Spleen (tissue), 11 donors: ENCODE measurements around the gene PPP2R5D. TPM values are rescaled to one million over a fixed set of nuclear protein-coding genes. Genes with fewer than 3 reads are reported as not detected.

ENCODE experiments used
- DNase-seq: peaks from one replicate; pipeline ENCODE4 v3.0.0-alpha.2; 2020
- H3K27ac ChIP-seq, 8 donors: fragments of 200-600 bp; sonication (generic) in 7 of 8; 1 replicate in 4 of 8; 2 replicates in 4 of 8; pipeline versions ENCODE4 v1.5.0 to v1.8.0; 2016 to 2021; ENCODE audit warnings: inconsistent platforms in 4 of 8, mild to moderate bottlenecking in 4 of 8, moderate library complexity in 1 of 8
- H3K27me3 ChIP-seq, 7 donors: fragments of 200-600 bp; sonication (generic) in 6 of 7; replicated peaks in 1 of 7; 1 replicate in 4 of 7; 2 replicates in 3 of 7; pipeline versions ENCODE4 v1.5.0 to v1.8.0; 2016 to 2021; ENCODE audit warnings: inconsistent platforms in 3 of 7, mild to moderate bottlenecking in 1 of 7
- H3K36me3 ChIP-seq, 6 donors: fragments of 200-600 bp; sonication (generic) in 5 of 6; 1 replicate in 4 of 6; 2 replicates in 2 of 6; pipeline versions ENCODE4 v1.5.0 to v1.8.0; 2016 to 2021; ENCODE audit warnings: inconsistent platforms in 2 of 6
- H3K4me1 ChIP-seq, 6 donors: fragments of 200-600 bp; sonication (generic) in 5 of 6; 1 replicate in 3 of 6; 2 replicates in 3 of 6; pipeline versions ENCODE4 v1.5.0 to v1.8.0; 2016 to 2021; ENCODE audit warnings: inconsistent platforms in 3 of 6
- H3K4me3 ChIP-seq, 8 donors: fragments of 200-600 bp; sonication (generic) in 7 of 8; 1 replicate in 4 of 8; 2 replicates in 4 of 8; pipeline versions ENCODE4 v1.5.0 to v1.8.0; 2016 to 2021; ENCODE audit warnings: inconsistent platforms in 4 of 8, mild to moderate bottlenecking in 4 of 8, moderate library complexity in 2 of 8
- H3K9me3 ChIP-seq, 8 donors: fragments of 200-600 bp; sonication (generic) in 7 of 8; 1 replicate in 4 of 8; 2 replicates in 4 of 8; pipeline versions ENCODE4 v1.5.0 to v1.8.0; 2016 to 2021; ENCODE audit warnings: inconsistent platforms in 4 of 8
- POLR2A ChIP-seq, 3 donors: fragments of 450-650 bp; IDR thresholded peaks; one replicate each; pipeline ENCODE4 v1.5.1; 2017; ENCODE audit warnings: antibody characterized with exemption in 3 of 3, mild to moderate bottlenecking in 1 of 3
- POLR2AphosphoS5 ChIP-seq, 3 donors: sonication (generic); formaldehyde crosslinking; IDR thresholded peaks; one replicate each; pipeline ENCODE4 v1.5.1; 2017; ENCODE audit warnings: antibody characterized with exemption in 3 of 3
- WGBS, 5 donors: extraction: QIAGEN DNeasy Blood & Tissue Kit in 3 of 5; methylation state at CpG; one replicate each; pipeline versions ENCODE4 v1.1.5 to v1.1.7; 2013 to 2018; 5-methylcytosine and 5-hydroxymethylcytosine counted together
- intact Hi-C: fragments of 100-400 bp; cut with DNase I; formaldehyde crosslinking; loops from one replicate; pipeline ENCODE4 v1.15.0; 2023; ENCODE audit warnings: low total_unique reads
- polyA plus RNA-seq, 3 donors: library from polyadenylated mRNA; stranded (reverse); fragments of 200-250 nt; gene quantifications; one replicate each; pipeline ENCODE4 v1.2.1, GENCODE V29; 2013
- total RNA-seq, 7 donors: library from RNA; depleted of rRNA in 3 of 7; stranded (reverse); fragments of >200 nt in 3 of 7; fragmentation: NEBNext Ultra II Directional in 4 of 7; extraction: Animal tissue kit (Norgen Biotek cat#: 25700) in 4 of 7; gene quantifications; one replicate each; pipeline versions ENCODE4 v1.1.0 to v1.2.1, GENCODE V29; 2016 to 2021
- TF ChIP-seq, protein P1 (sequence below), 11 experiments: fragments of 200-600 bp in 7 of 11; fragments of 450-650 bp in 4 of 11; sonication (generic) in 4 of 11; IDR thresholded peaks in 8 of 11; conservative IDR thresholded peaks in 3 of 11; 1 replicate in 7 of 11; 2 replicates in 4 of 11; pipeline versions ENCODE4 v1.4.0 to v1.8.0; 2016 to 2021; ENCODE audit warnings: antibody characterized with exemption in 11 of 11, inconsistent platforms in 4 of 11, mild to moderate bottlenecking in 1 of 11
- donor health status: healthy with polysubstance abuse.
- donor health status: DM: no; HTN: no; CAD: no; lungs with moderate emphysema.
- donor health status: DM: no; HTN: no; CAD: no.
- donor health status: Bipolar disorder and iron deficiency.
- donor health status: healthy.
- donor health status: DM: no; HTN: no; CAD: no.
- donor health status: DM: yes; HTN: yes; CAD: no.

Gene PPP2R5D
- total and polyA plus RNA-seq, 10 donors = 15.3 to 40.2 (median 25.5) TPM

DNA sequence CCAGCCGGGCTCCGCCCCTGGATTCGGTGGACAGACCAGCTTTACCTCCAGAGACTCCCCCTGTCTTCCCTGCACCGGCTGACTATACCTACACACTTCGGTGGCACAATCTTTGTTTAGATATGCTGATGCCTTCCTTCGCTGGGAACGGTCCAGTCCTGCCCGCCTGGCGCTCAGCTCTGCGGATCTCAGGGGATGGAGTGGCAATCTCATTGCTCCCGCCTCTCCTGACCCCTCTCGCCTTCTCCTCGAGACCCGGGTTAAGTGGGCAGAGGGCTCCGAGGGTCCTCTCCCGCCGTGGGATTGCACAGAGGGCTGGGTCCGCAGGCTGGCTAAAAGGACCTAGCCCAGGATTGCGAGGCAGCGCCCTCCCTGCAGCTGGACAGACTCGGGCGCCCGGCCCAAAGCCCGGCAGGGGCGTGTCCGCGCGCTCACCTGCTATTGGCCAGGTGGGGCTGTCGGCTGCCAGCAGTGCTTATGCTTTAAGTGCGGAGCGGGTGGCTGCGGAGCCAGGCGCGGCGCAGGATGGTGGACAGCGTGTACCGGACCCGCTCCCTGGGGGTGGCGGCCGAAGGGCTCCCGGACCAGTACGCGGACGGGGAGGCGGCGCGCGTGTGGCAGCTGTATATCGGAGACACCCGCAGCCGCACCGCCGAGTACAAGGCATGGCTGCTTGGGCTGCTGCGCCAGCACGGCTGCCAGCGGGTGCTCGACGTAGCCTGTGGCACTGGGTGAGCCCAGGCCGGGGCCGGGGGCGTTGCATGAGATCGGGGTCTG, 23.9 kb upstream of the PPP2R5D start, which contains the start of gene GNMT:
Gene GNMT, plus strand, starts transcription at position 512 of the 777 bp plus-strand sequence. Its CDS starts 14 bp downstream, at position 526.
- Histone ChIP-seq H3K27me3 (peaks cover 0 to 13% (median 0%) of the 10 kb centered on the region in 7 donors), H3K9me3 (no peaks in the 10 kb centered on the region), H3K4me3 (peak within 1 kb of the TSS; percentile 42 to 71 (median 48)), H3K4me1 (peaks cover 11 to 21% (median 19%) of the 10 kb centered on the region in 6 donors), H3K27ac (peak within 1 kb of the TSS in 1 of 8 donors; percentile 4), H3K36me3 (peaks cover 0 to 38% (median 24%) of the 10 kb centered on the region in 6 donors)
- 3 to 11% (median 4%) methylated on average over 38 to 62 of the region's 62 CpGs for WGBS, 5 donors
- DNase-seq = peak; percentile 89
- no peak for TF ChIP-seq POLR2A (IDR thresholded peaks at IDR 0.05)
- TF ChIP-seq POLR2AphosphoS5 (IDR thresholded peaks at IDR 0.05) = peak; percentile 24 to 78 (median 62)
- intact Hi-C loops = no loop called here

DNA sequence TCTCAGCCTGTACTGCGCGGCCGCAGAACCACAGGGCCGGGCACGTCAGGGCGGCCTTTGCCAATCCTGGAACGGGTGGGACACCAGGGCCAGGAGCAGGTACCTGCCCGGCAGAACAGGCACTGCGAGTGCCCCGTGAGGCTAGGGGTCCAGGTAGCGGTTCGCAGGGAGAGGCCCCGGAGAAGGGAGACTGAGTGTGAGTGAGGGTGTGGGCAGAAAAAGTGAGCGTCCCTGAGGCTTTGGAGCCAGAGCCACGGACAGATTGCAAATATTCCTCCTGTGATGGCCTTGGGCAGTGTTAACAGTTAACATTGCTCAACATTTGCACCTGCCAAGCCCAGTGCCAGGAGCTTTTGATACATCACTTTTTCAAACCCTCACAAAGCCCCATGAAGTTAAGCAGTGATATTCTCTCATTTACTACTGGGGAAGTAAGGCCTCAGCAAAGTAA, 23.3 kb upstream of the PPP2R5D start:
- intact Hi-C loops = no loop called here
- TF ChIP-seq, protein P1, sequence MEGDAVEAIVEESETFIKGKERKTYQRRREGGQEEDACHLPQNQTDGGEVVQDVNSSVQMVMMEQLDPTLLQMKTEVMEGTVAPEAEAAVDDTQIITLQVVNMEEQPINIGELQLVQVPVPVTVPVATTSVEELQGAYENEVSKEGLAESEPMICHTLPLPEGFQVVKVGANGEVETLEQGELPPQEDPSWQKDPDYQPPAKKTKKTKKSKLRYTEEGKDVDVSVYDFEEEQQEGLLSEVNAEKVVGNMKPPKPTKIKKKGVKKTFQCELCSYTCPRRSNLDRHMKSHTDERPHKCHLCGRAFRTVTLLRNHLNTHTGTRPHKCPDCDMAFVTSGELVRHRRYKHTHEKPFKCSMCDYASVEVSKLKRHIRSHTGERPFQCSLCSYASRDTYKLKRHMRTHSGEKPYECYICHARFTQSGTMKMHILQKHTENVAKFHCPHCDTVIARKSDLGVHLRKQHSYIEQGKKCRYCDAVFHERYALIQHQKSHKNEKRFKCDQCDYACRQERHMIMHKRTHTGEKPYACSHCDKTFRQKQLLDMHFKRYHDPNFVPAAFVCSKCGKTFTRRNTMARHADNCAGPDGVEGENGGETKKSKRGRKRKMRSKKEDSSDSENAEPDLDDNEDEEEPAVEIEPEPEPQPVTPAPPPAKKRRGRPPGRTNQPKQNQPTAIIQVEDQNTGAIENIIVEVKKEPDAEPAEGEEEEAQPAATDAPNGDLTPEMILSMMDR (IDR thresholded peaks at IDR 0.05 in 8 of 11, conservative IDR thresholded peaks at IDR 0.05 in 3 of 11) = no peak
- TF ChIP-seq POLR2A (IDR thresholded peaks at IDR 0.05) (no peak), POLR2AphosphoS5 (IDR thresholded peaks at IDR 0.05) (no peak)
- H3K4me3 ChIP-seq = peak overlapping the region; percentile 42 to 71 (median 48)
- 35 to 52% (median 44%) methylated on average over 12 to 15 of the region's 15 CpGs for WGBS, 5 donors
- H3K4me1 ChIP-seq = peaks cover 11 to 21% (median 19%) of the 10 kb centered on the region in 6 donors
- H3K27ac ChIP-seq = no peak overlapping the region
- peaks cover 0 to 44% (median 27%) of the 10 kb centered on the region in 6 donors for H3K36me3 ChIP-seq
- peaks cover 0 to 13% (median 0%) of the 10 kb centered on the region in 7 donors for H3K27me3 ChIP-seq
- DNase-seq = no peak
- no peaks in the 10 kb centered on the region for H3K9me3 ChIP-seq

DNA sequence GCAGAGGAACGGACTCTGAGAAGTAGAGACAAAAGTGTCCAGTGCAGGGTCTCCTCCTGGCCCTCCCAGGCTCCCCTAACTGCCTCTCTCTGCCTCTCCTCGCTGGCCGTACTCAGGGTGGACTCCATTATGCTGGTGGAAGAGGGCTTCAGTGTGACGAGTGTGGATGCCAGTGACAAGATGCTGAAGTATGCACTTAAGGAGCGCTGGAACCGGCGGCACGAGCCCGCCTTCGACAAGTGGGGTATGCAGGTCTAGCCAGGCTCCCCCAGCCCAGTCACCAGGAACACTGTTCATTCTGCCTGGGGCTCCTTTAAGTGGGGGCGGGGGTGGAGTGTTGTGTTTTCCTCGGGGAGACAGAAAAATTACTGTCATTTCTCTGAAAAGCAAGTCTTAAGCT, 22.3 kb upstream of the PPP2R5D start:
- H3K9me3 ChIP-seq = no peaks in the 10 kb centered on the region
- H3K27ac ChIP-seq = no peak overlapping the region
- TF ChIP-seq POLR2AphosphoS5 (IDR thresholded peaks at IDR 0.05) = no peak
- TF ChIP-seq, protein P1 (IDR thresholded peaks at IDR 0.05 in 8 of 11, conservative IDR thresholded peaks at IDR 0.05 in 3 of 11) = no peak
- no peak for TF ChIP-seq POLR2A (IDR thresholded peaks at IDR 0.05)
- 86 to 95% (median 93%) methylated on average over 12 of the region's 12 CpGs for WGBS, 5 donors
- DNase-seq = peak; percentile 48
- intact Hi-C loops = no loop called here
- H3K36me3 ChIP-seq = peaks cover 0 to 54% (median 34%) of the 10 kb centered on the region in 6 donors
- H3K4me3 ChIP-seq = no peak overlapping the region
- H3K27me3 ChIP-seq = peaks cover 0 to 13% (median 0%) of the 10 kb centered on the region in 7 donors
- H3K4me1 ChIP-seq = peaks cover 11 to 21% (median 19%) of the 10 kb centered on the region in 6 donors

DNA sequence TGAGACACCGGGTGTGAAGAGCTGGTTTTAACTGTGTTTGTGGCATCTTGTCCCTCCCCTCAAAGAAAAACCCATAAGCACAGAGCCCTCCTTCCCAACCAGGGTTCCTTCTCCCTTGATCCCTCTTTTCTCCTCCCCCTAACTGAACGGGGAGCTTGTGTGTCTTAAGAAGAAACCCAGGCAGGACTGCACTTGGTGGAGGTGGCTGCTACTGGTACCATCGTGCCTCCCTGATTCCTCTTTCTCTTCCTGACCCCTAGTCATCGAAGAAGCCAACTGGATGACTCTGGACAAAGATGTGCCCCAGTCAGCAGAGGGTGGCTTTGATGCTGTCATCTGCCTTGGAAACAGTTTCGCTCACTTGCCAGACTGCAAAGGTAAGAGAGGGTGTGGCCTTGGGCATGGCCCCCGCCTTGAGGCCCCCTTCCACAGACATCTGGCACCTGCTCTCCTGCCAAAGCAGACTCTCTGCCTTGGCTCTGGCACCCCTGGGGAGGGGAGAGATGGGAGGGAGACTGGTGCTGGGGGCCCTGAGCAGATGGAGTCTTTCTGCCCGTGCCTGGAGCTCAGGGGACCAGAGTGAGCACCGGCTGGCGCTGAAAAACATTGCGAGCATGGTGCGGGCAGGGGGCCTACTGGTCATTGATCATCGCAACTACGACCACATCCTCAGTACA, 21.7 kb upstream of the PPP2R5D start:
- Histone ChIP-seq H3K27ac (no peak overlapping the region), H3K4me3 (no peak overlapping the region), H3K4me1 (peaks cover 11 to 21% (median 19%) of the 10 kb centered on the region in 6 donors), H3K27me3 (peaks cover 0 to 13% (median 0%) of the 10 kb centered on the region in 7 donors), H3K9me3 (no peaks in the 10 kb centered on the region), H3K36me3 (peaks cover 0 to 60% (median 40%) of the 10 kb centered on the region in 6 donors)
- peak; percentile 43 for DNase-seq
- intact Hi-C loops = no loop called here
- 91 to 97% (median 93%) methylated on average over 9 to 13 of the region's 13 CpGs for WGBS, 5 donors
- TF ChIP-seq, protein P1 (IDR thresholded peaks at IDR 0.05 in 8 of 11, conservative IDR thresholded peaks at IDR 0.05 in 3 of 11) = no peak
